AG09309 (cell line): ENCODE measurements around the gene KIF18A.
"Not testable (repeated sequence)": the region's sequence is repeated elsewhere in the genome, so short reads cannot be mapped to it uniquely, and the experiment has no call there.

Experiments used
- DNase-seq: peaks from one replicate; pipeline ENCODE4 v3.0.0-alpha.2; 2010; ENCODE audit warnings: low read depth
- H3K4me3 ChIP-seq: 2 replicates; pipeline ENCODE4 v1.5.1; 2011; ENCODE audit warnings: mild to moderate bottlenecking, low read depth, low read length, moderate library complexity; ENCODE audit not compliant: control insufficient read depth
- CTCF ChIP-seq: IDR thresholded peaks from 2 replicates; pipeline ENCODE4 v1.5.1; 2011; ENCODE audit warnings: mild to moderate bottlenecking, low read depth, low read length, inconsistent platforms; ENCODE audit not compliant: insufficient read depth, control insufficient read depth; ENCODE audit errors: missing control alignments

The KIF18A gene

GRCh38 chr11:28140689-28141455 lies 32.9 kb upstream of the KIF18A start:
- no peak overlapping the region for H3K4me3 ChIP-seq
- no peak for DNase-seq
- no peak for TF ChIP-seq CTCF

- DNase-seq, result no peak
- no peak for TF ChIP-seq CTCF
- H3K4me3 ChIP-seq, result no peak overlapping the region
Observed at GRCh38 chr11:28139841-28140415, 32.0 kb upstream of the KIF18A start.

GRCh38 chr11:28137832-28138231 lies 29.9 kb upstream of the KIF18A start:
- no peak for DNase-seq
- TF ChIP-seq CTCF, result no peak
- H3K4me3 ChIP-seq, result no peak overlapping the region

GRCh38 chr11:28137366-28137765 lies 29.4 kb upstream of the KIF18A start:
- no peak for DNase-seq

GRCh38 chr11:28136157-28136556 lies 28.2 kb upstream of the KIF18A start:
- DNase-seq, H3K4me3 ChIP-seq: not testable (repeated sequence)

More at GRCh38 chr11:28137366-28137765, 29.4 kb upstream of the KIF18A start:
- H3K4me3 ChIP-seq, result no peak overlapping the region
- no peak for TF ChIP-seq CTCF

GRCh38 chr11:28133146-28133545 lies 25.2 kb upstream of the KIF18A start:
- no peak for TF ChIP-seq CTCF
- no peak for DNase-seq
- H3K4me3 ChIP-seq, result no peak overlapping the region

GRCh38 chr11:28132548-28132947 lies 24.6 kb upstream of the KIF18A start:
- no peak for DNase-seq
- TF ChIP-seq CTCF, result no peak
- H3K4me3 ChIP-seq, result no peak overlapping the region
